ENCODE measurements around the gene ECHDC3. TPM values are rescaled to one million over a fixed set of nuclear protein-coding genes. Genes with fewer than 3 reads are reported as not detected.

The ECHDC3 gene
- total and polyA plus RNA-seq, 2 of the 8 experiments (the other 6 are each of a cell fraction or from before 2014, with no cell fraction given) = 15.6 to 19.9 TPM

DNA sequence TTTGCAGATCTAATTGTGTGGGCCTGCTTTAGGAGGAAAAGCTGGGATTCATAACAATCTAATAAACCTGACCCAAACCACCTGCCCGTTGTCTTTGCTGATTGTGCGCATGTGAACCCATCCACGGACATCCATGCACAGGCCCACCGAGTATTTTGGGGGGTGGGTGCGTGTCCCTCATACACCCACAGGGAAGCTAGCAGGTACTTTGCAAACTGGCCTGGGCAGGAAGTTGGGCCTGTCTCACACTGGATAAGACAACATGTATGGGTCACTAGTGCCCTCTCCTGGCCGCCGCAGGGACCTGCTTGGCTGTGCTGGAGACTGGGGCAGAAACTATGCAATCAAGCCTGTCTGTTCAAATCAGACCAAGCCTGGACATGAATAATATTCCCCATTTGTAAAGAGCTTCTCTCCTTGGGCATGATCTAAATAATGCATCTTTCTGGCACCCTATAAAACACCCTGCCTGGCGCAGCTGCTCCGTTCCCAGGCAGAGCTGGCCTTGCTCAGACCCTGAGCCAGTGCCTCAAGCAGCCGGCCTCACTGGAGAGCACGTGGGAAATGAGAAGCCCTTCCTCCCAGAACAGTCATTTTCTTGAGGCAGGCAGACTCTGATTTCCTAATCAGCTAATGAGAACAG is 15.8 kb downstream of the ECHDC3 start (continued):
- TF ChIP-seq, protein P1, sequence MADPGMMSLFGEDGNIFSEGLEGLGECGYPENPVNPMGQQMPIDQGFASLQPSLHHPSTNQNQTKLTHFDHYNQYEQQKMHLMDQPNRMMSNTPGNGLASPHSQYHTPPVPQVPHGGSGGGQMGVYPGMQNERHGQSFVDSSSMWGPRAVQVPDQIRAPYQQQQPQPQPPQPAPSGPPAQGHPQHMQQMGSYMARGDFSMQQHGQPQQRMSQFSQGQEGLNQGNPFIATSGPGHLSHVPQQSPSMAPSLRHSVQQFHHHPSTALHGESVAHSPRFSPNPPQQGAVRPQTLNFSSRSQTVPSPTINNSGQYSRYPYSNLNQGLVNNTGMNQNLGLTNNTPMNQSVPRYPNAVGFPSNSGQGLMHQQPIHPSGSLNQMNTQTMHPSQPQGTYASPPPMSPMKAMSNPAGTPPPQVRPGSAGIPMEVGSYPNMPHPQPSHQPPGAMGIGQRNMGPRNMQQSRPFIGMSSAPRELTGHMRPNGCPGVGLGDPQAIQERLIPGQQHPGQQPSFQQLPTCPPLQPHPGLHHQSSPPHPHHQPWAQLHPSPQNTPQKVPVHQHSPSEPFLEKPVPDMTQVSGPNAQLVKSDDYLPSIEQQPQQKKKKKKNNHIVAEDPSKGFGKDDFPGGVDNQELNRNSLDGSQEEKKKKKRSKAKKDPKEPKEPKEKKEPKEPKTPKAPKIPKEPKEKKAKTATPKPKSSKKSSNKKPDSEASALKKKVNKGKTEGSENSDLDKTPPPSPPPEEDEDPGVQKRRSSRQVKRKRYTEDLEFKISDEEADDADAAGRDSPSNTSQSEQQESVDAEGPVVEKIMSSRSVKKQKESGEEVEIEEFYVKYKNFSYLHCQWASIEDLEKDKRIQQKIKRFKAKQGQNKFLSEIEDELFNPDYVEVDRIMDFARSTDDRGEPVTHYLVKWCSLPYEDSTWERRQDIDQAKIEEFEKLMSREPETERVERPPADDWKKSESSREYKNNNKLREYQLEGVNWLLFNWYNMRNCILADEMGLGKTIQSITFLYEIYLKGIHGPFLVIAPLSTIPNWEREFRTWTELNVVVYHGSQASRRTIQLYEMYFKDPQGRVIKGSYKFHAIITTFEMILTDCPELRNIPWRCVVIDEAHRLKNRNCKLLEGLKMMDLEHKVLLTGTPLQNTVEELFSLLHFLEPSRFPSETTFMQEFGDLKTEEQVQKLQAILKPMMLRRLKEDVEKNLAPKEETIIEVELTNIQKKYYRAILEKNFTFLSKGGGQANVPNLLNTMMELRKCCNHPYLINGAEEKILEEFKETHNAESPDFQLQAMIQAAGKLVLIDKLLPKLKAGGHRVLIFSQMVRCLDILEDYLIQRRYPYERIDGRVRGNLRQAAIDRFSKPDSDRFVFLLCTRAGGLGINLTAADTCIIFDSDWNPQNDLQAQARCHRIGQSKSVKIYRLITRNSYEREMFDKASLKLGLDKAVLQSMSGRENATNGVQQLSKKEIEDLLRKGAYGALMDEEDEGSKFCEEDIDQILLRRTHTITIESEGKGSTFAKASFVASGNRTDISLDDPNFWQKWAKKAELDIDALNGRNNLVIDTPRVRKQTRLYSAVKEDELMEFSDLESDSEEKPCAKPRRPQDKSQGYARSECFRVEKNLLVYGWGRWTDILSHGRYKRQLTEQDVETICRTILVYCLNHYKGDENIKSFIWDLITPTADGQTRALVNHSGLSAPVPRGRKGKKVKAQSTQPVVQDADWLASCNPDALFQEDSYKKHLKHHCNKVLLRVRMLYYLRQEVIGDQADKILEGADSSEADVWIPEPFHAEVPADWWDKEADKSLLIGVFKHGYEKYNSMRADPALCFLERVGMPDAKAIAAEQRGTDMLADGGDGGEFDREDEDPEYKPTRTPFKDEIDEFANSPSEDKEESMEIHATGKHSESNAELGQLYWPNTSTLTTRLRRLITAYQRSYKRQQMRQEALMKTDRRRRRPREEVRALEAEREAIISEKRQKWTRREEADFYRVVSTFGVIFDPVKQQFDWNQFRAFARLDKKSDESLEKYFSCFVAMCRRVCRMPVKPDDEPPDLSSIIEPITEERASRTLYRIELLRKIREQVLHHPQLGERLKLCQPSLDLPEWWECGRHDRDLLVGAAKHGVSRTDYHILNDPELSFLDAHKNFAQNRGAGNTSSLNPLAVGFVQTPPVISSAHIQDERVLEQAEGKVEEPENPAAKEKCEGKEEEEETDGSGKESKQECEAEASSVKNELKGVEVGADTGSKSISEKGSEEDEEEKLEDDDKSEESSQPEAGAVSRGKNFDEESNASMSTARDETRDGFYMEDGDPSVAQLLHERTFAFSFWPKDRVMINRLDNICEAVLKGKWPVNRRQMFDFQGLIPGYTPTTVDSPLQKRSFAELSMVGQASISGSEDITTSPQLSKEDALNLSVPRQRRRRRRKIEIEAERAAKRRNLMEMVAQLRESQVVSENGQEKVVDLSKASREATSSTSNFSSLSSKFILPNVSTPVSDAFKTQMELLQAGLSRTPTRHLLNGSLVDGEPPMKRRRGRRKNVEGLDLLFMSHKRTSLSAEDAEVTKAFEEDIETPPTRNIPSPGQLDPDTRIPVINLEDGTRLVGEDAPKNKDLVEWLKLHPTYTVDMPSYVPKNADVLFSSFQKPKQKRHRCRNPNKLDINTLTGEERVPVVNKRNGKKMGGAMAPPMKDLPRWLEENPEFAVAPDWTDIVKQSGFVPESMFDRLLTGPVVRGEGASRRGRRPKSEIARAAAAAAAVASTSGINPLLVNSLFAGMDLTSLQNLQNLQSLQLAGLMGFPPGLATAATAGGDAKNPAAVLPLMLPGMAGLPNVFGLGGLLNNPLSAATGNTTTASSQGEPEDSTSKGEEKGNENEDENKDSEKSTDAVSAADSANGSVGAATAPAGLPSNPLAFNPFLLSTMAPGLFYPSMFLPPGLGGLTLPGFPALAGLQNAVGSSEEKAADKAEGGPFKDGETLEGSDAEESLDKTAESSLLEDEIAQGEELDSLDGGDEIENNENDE (IDR thresholded peaks at IDR 0.05; ENCODE audit: insufficient replicate concordance, low read length) = no peak
- TF ChIP-seq POLR2AphosphoS5 (IDR thresholded peaks at IDR 0.05; ENCODE audit: low read depth, low read length) (no peak), TCF12 (IDR thresholded peaks at IDR 0.05; ENCODE audit: low read depth, low read length) (no peak), RFX5 (IDR thresholded peaks at IDR 0.05; ENCODE audit: borderline replicate concordance, low read depth, low read length) (no peak), SRF (IDR thresholded peaks at IDR 0.05; ENCODE audit: low read depth, low read length) (no peak), GABPA (IDR thresholded peaks at IDR 0.05; ENCODE audit: borderline replicate concordance, insufficient read depth, low read length) (peak; percentile 69; the same call in 1 of the 2 replicates), SIN3A (conservative IDR thresholded peaks at IDR 0.05 in 1 of 2, IDR thresholded peaks at IDR 0.05 in 1 of 2; ENCODE audit: low read depth in 1 of 2, low read length in 2 of 2) (no peak), CBX8 (IDR thresholded peaks at IDR 0.05; ENCODE audit: borderline replicate concordance, low read depth, low read length) (no peak), CTBP2 (IDR thresholded peaks at IDR 0.05; ENCODE audit: borderline replicate concordance, insufficient read depth, insufficient read length, low read length) (no peak), SP2 (IDR thresholded peaks at IDR 0.05; ENCODE audit: low read length) (no peak)

All from H1 (cell line).